Cardiac muscle cell (in vitro differentiated cells and primary cell): ENCODE results near the gene DOK6. TPM values are rescaled to one million over a fixed set of nuclear protein-coding genes. Genes with fewer than 3 reads are reported as not detected.

Source experiments
- DNase-seq, 2 donors: peaks; one replicate each; pipeline versions ENCODE4 v3.0.0 to v3.0.0-alpha.2; 2010 to 2017; ENCODE audit warnings: low read depth in 1 of 2, low spot score in 1 of 2
- H3K27ac ChIP-seq: fragments of 200-600 bp; sonication (generic); 2 replicates; pipeline ENCODE4 v1.5.1; 2016
- H3K27me3 ChIP-seq: fragments of 200-600 bp; sonication (generic); 2 replicates; pipeline ENCODE4 v1.6.0; 2016; ENCODE audit warnings: control low read depth
- H3K36me3 ChIP-seq: fragments of 200-600 bp; sonication (generic); 2 replicates; pipeline ENCODE4 v1.5.1; 2016; ENCODE audit warnings: control low read depth
- H3K4me1 ChIP-seq: fragments of 200-600 bp; sonication (generic); 2 replicates; pipeline ENCODE4 v1.8.1; 2017; ENCODE audit warnings: low read depth, mild to moderate bottlenecking, mixed run types
- H3K4me3 ChIP-seq: fragments of 200-600 bp; sonication (generic); 2 replicates; pipeline ENCODE4 v1.5.1; 2016; ENCODE audit warnings: mild to moderate bottlenecking
- H3K9me3 ChIP-seq: fragments of 200-600 bp; sonication (generic); 2 replicates; pipeline ENCODE4 v1.5.1; 2017; ENCODE audit warnings: low read depth, mild to moderate bottlenecking, control low read depth
- CTCF ChIP-seq: IDR thresholded peaks from 2 replicates; pipeline ENCODE4 v1.5.1; 2012; ENCODE audit warnings: low read depth, mild to moderate bottlenecking, low read length
- polyA plus RNA-seq: library from polyadenylated mRNA; unstranded; fragments of >200 nt; fragmentation: Nextera tagmentation; extraction: Ambion mirVana; gene quantifications from 2 replicates; pipeline ENCODE4 v1.2.1, GENCODE V29; 2016
- total RNA-seq: library from RNA; depleted of rRNA; stranded (reverse); fragments of >200 nt; gene quantifications from 2 replicates; pipeline ENCODE4 v1.2.3, GENCODE V29; 2016

The DOK6 gene
- total and polyA plus RNA-seq, 2 experiments from 2014 or later = 13.2 to 13.9 TPM

- Histone ChIP-seq H3K27me3 (no peaks in the 10 kb centered on the region), H3K27ac (no peak overlapping the region), H3K4me1 (no peaks in the 10 kb centered on the region), H3K4me3 (no peak overlapping the region), H3K36me3 (no peaks in the 10 kb centered on the region), H3K9me3 (no peaks in the 10 kb centered on the region)
- no peak for DNase-seq
- TF ChIP-seq CTCF = no peak
Observed at GRCh38 chr18:69885841-69886531, 485.3 kb downstream of the DOK6 start.

DNA sequence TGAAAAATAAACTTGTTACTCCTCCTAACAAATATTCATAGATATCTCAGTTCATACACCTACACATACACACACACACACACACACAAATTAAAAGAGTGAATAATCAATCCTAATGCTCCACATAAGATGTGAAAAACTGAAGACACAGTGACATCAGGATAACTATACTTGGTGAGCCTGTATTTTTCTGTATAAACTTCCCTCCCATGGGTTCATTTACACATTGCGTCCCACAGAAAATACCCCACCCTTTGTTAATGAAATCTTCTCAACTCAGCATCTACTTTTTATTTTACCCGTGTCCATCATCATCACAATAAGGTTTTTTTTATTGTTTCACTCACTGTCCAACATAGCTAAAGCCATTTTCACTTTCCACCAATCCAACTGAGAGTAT, 486.6 kb downstream of the DOK6 start:
- H3K27ac ChIP-seq = no peak overlapping the region
- no peak for TF ChIP-seq CTCF
- H3K4me1 ChIP-seq = no peaks in the 10 kb centered on the region
- H3K27me3 ChIP-seq = no peaks in the 10 kb centered on the region
- no peaks in the 10 kb centered on the region for H3K9me3 ChIP-seq
- no peak for DNase-seq
- H3K4me3 ChIP-seq = no peak overlapping the region
- no peaks in the 10 kb centered on the region for H3K36me3 ChIP-seq

DNA sequence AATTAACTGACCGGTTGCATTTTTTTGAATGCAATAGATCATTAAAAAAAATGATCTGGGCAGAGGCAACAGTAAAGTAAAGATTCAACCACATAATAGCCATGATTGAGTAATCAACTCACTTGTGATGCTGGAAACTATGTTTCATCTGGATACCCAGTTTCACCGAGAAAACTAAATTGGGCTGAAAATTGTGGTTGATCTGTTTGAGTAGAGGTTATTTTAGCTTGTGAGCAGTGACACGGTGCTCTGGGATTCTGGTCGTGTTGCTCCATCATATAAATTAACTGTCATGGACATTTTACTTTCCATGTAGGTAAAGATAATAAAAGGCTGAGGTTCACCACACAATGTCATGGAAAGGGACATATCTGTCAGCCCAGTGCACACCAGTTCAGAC, 488.3 kb downstream of the DOK6 start:
- no peaks in the 10 kb centered on the region for H3K27me3 ChIP-seq
- no peak for TF ChIP-seq CTCF
- H3K4me1 ChIP-seq = no peaks in the 10 kb centered on the region
- H3K27ac ChIP-seq = no peak overlapping the region
- DNase-seq = no peak
- no peaks in the 10 kb centered on the region for H3K9me3 ChIP-seq
- no peaks in the 10 kb centered on the region for H3K36me3 ChIP-seq
- H3K4me3 ChIP-seq = no peak overlapping the region

GRCh38 chr18:69890558-69890957, 489.9 kb downstream of the DOK6 start:
- Histone ChIP-seq H3K4me3 (no peak overlapping the region), H3K9me3 (no peaks in the 10 kb centered on the region), H3K4me1 (no peaks in the 10 kb centered on the region), H3K36me3 (no peaks in the 10 kb centered on the region), H3K27me3 (no peaks in the 10 kb centered on the region), H3K27ac (no peak overlapping the region)
- no peak for DNase-seq
- no peak for TF ChIP-seq CTCF

GRCh38 chr18:69894467-69894866, 493.8 kb downstream of the DOK6 start:
- no peak for TF ChIP-seq CTCF
- no peaks in the 10 kb centered on the region for H3K27me3 ChIP-seq
- H3K4me3 ChIP-seq = no peak overlapping the region
- no peak overlapping the region for H3K27ac ChIP-seq
- H3K36me3 ChIP-seq = no peaks in the 10 kb centered on the region
- no peak for DNase-seq
- no peaks in the 10 kb centered on the region for H3K4me1 ChIP-seq
- H3K9me3 ChIP-seq = no peaks in the 10 kb centered on the region
